ENCODE measurements around the gene PEX11G. TPM values are rescaled to one million over a fixed set of nuclear protein-coding genes. Genes with fewer than 3 reads are reported as not detected.

The PEX11G gene
- polyA plus RNA-seq, 3 donors = 4.0 to 7.8 (median 7.0) TPM

GRCh38 chr19:7522923-7523667, 34.3 kb upstream of the PEX11G start:
- WGBS, 3 donors = 6 to 8% (median 6%) methylated on average over 23 of the region's 23 CpGs
- H3K27ac ChIP-seq (ENCODE audit: low read depth, low read length) = no peak overlapping the region

- WGBS, 3 donors = 0 to 1% (median 1%) methylated on average over 62 to 65 of the region's 65 CpGs
- no peak within 1 kb of the TSS for H3K27ac ChIP-seq (ENCODE audit: low read depth, low read length)
Measured at GRCh38 chr19:7522072-7522922, 33.5 kb upstream of the PEX11G start, which contains the start of gene MCOLN1. TSS of gene MCOLN1 (plus strand) at chr19:7522624. CDS start at chr19:7522751, 127 bp downstream.

GRCh38 chr19:7521551-7522071, 32.8 kb upstream of the PEX11G start:
- 45 to 58% (median 50%) methylated on average over 10 of the region's 10 CpGs for WGBS, 3 donors
- no peak overlapping the region for H3K27ac ChIP-seq (ENCODE audit: low read depth, low read length)

- WGBS, 3 donors = 84 to 90% (median 89%) methylated on average over 50 to 51 of the region's 51 CpGs
- H3K27ac ChIP-seq (ENCODE audit: low read depth, low read length) = no peak overlapping the region
Measured at GRCh38 chr19:7520131-7521051, 31.6 kb upstream of the PEX11G start.

GRCh38 chr19:7519361-7520130, 30.7 kb upstream of the PEX11G start:
- 96 to 98% (median 97%) methylated on average over 74 of the region's 74 CpGs for WGBS, 3 donors
- no peak overlapping the region for H3K27ac ChIP-seq (ENCODE audit: low read depth, low read length)

GRCh38 chr19:7516878-7517277, 28.0 kb upstream of the PEX11G start:
- H3K27ac ChIP-seq (ENCODE audit: low read depth, low read length) = no peak overlapping the region
- WGBS, 3 donors = 48 to 65% (median 51%) methylated on average over 4 of the region's 4 CpGs

GRCh38 chr19:7516333-7516732, 27.5 kb upstream of the PEX11G start:
- no peak overlapping the region for H3K27ac ChIP-seq (ENCODE audit: low read depth, low read length)
- 1 to 2% (median 1%) methylated on average over 12 to 25 of the region's 28 CpGs for WGBS, 3 donors

GRCh38 chr19:7515645-7516151, 26.9 kb upstream of the PEX11G start, which contains the start of gene ZNF358:
TSS of gene ZNF358 (plus strand) at chr19:7516103. CDS start at chr19:7519243, 3,140 bp downstream.
- WGBS, 3 donors = 0 to 3% (median 2%) methylated on average over 7 to 33 of the region's 33 CpGs
- H3K27ac ChIP-seq (ENCODE audit: low read depth, low read length) = peak within 1 kb of the TSS; percentile 28

GRCh38 chr19:7515110-7515644, 26.3 kb upstream of the PEX11G start:
- 66 to 72% (median 69%) methylated on average over 13 of the region's 13 CpGs for WGBS, 3 donors
- peak overlapping the region; percentile 28 for H3K27ac ChIP-seq (ENCODE audit: low read depth, low read length)

GRCh38 chr19:7513809-7514642, 25.2 kb upstream of the PEX11G start:
- no peak overlapping the region for H3K27ac ChIP-seq (ENCODE audit: low read depth, low read length)
- 87 to 92% (median 89%) methylated on average over 5 of the region's 5 CpGs for WGBS, 3 donors

- no peak overlapping the region for H3K27ac ChIP-seq (ENCODE audit: low read depth, low read length)
- WGBS, 3 donors = 52 to 68% (median 60%) methylated on average over 6 of the region's 6 CpGs
Measured at GRCh38 chr19:7512400-7512851, 23.6 kb upstream of the PEX11G start.

- 20 to 39% (median 38%) methylated on average over 3 of the region's 3 CpGs for WGBS, 3 donors
- H3K27ac ChIP-seq (ENCODE audit: low read depth, low read length) = no peak overlapping the region
Measured at GRCh38 chr19:7509625-7510024, 20.8 kb upstream of the PEX11G start.

- WGBS, 3 donors = 38 to 49% (median 40%) methylated on average over 10 to 11 of the region's 11 CpGs
- no peak overlapping the region for H3K27ac ChIP-seq (ENCODE audit: low read depth, low read length)
Measured at GRCh38 chr19:7507884-7508283, 19.0 kb upstream of the PEX11G start.

- H3K27ac ChIP-seq (ENCODE audit: low read depth, low read length) = no peak overlapping the region
- 43 to 48% (median 48%) methylated on average over 20 of the region's 20 CpGs for WGBS, 3 donors
Measured at GRCh38 chr19:7506385-7507328, 17.8 kb upstream of the PEX11G start.

Data from adipose tissue (tissue), 3 donors.